OCI-LY7 (cell line): ENCODE results near the gene TSR3. TPM values are rescaled to one million over a fixed set of nuclear protein-coding genes. Genes with fewer than 3 reads are reported as not detected.

ENCODE experiments used
- BruUV-seq: library from RNA; stranded (reverse); fragments of 400-500 nt; replicated peaks from 2 replicates; lab custom pipeline; 2021; lab: Mats Ljungman, UMichigan
- CTCF ChIA-PET: fragments of 300-600 bp; sonication (Branson Sonifier 250); formaldehyde crosslinking; loops from one replicate; lab custom pipeline; 2022; ENCODE audit warnings: antibody characterized with exemption; ENCODE audit not compliant: unreplicated experiment; lab: Charles Lee
- POLR2A ChIA-PET: fragments of 300-600 bp; sonication (Branson Sonifier 250); formaldehyde crosslinking; loops from one replicate; lab custom pipeline; 2022; ENCODE audit warnings: antibody characterized with exemption; lab: Charles Lee
- DNase-seq: peaks from one replicate; pipeline ENCODE4 v3.0.0-alpha.2; 2015; ENCODE audit warnings: low spot score
- H2AFZ ChIP-seq: fragments of 200-600 bp; sonication (generic), shearing (Covaris generic); 2 replicates; pipeline ENCODE4 v1.6.1; 2014; ENCODE audit warnings: mild to moderate bottlenecking, antibody characterized with exemption, low read length, moderate library complexity
- H3K27ac ChIP-seq: fragments of 200-600 bp; sonication (generic); 2 replicates; pipeline ENCODE4 v1.5.1; 2014; ENCODE audit warnings: mixed run types, low read depth, mild to moderate bottlenecking, moderate library complexity, low read length, inconsistent platforms; ENCODE audit not compliant: poor library complexity, severe bottlenecking
- H3K36me3 ChIP-seq: fragments of 200-600 bp; sonication (generic); 2 replicates; pipeline ENCODE4 v1.6.1; 2014; ENCODE audit warnings: mild to moderate bottlenecking, antibody characterized with exemption, low read length, moderate library complexity, mixed read lengths; ENCODE audit not compliant: insufficient read depth
- H3K4me1 ChIP-seq: fragments of 200-600 bp; sonication (generic); 2 replicates; pipeline ENCODE4 v1.5.1; 2014; ENCODE audit warnings: mild to moderate bottlenecking, low read length; ENCODE audit not compliant: insufficient read depth, poor library complexity, severe bottlenecking
- H3K4me2 ChIP-seq: fragments of 200-600 bp; sonication (generic); 2 replicates; pipeline ENCODE4 v1.6.1; 2014; ENCODE audit warnings: mild to moderate bottlenecking, low read length
- H3K4me3 ChIP-seq: fragments of 200-600 bp; sonication (generic); 2 replicates; pipeline ENCODE4 v1.5.1; 2014; ENCODE audit warnings: mild to moderate bottlenecking, low read depth, low read length; ENCODE audit not compliant: poor library complexity, severe bottlenecking
- H3K79me2 ChIP-seq: fragments of 200-600 bp; sonication (generic); 2 replicates; pipeline ENCODE4 v1.6.1; 2016; ENCODE audit warnings: low read depth, mild to moderate bottlenecking, low read length, moderate library complexity, mixed read lengths; ENCODE audit not compliant: insufficient read depth
- H3K9me2 ChIP-seq: fragments of 200-600 bp; sonication (generic); 2 replicates; pipeline ENCODE4 v1.6.1; 2016; ENCODE audit warnings: mild to moderate bottlenecking, low read length, mixed read lengths; ENCODE audit not compliant: insufficient read depth
- H3K9me3 ChIP-seq: fragments of 200-600 bp; sonication (generic); 2 replicates; pipeline ENCODE4 v1.6.1; 2014; ENCODE audit warnings: mild to moderate bottlenecking, mixed run types, low read length, mixed read lengths
- H4K20me1 ChIP-seq: fragments of 200-600 bp; sonication (generic); 2 replicates; pipeline ENCODE4 v1.6.1; 2014; ENCODE audit warnings: mild to moderate bottlenecking, antibody characterized with exemption, low read length, moderate library complexity, mixed read lengths; ENCODE audit not compliant: insufficient read depth
- CTCF ChIP-seq: fragments of 200-600 bp; sonication (generic); conservative IDR thresholded peaks from 2 replicates; pipeline ENCODE4 v1.5.1; 2014; ENCODE audit warnings: mild to moderate bottlenecking, antibody characterized with exemption, low read length, moderate library complexity, mixed read lengths
- EZH2phosphoT487 ChIP-seq: fragments of 200-600 bp; sonication (generic); IDR thresholded peaks from 2 replicates; pipeline ENCODE4 v1.6.1; 2018; ENCODE audit warnings: low read depth, borderline replicate concordance, mild to moderate bottlenecking, mixed run types, antibody characterized with exemption, low read length, moderate library complexity, mixed read lengths
- intact Hi-C: fragments of 100-400 bp; cut with micrococcal nuclease; formaldehyde crosslinking; loops from one replicate; pipeline ENCODE4 v1.10.0; 2022; ENCODE audit not compliant: unreplicated experiment
- total RNA-seq, 2 experiments: library from RNA; depleted of rRNA in 1 of 2; stranded (reverse); fragments of >200 nt in 1 of 2; shearing (Covaris generic) in 1 of 2; gene quantifications; 2 replicates each; pipeline ENCODE4 v1.2.3, GENCODE V29; 2014 to 2022

The TSR3 gene
- total RNA-seq, 2 experiments from 2014 or later: 47.2 to 75.8 TPM

- Histone ChIP-seq H4K20me1 (no peaks in the 10 kb centered on the region; the same call in 1 of the 2 replicates), H3K4me2 (no peak overlapping the region), H3K4me3 (no peak overlapping the region), H3K27ac (no peak overlapping the region), H3K4me1 (no peaks in the 10 kb centered on the region), H3K9me3 (no peaks in the 10 kb centered on the region), H3K79me2 (peaks cover 11% of the 10 kb centered on the region; the same call in 1 of the 2 replicates), H2AFZ (no peak overlapping the region), H3K9me2 (no peaks in the 10 kb centered on the region), H3K36me3 (peaks cover 97% of the 10 kb centered on the region)
- POLR2A ChIA-PET: interaction anchor here (0.7 kb wide), 1 partner anchor 14 kb away, joined by 4 read pairs; no protein-coding TSS in a partner anchor
- BruUV-seq: no TSS peak
- CTCF ChIA-PET: no interaction called here
- intact Hi-C loops: no loop called here
- no peak for TF ChIP-seq CTCF
- no peak for TF ChIP-seq EZH2phosphoT487
- DNase-seq: no peak
Measured at GRCh38 chr16:1320658-1321240, 30.9 kb downstream of the TSR3 start.

DNA sequence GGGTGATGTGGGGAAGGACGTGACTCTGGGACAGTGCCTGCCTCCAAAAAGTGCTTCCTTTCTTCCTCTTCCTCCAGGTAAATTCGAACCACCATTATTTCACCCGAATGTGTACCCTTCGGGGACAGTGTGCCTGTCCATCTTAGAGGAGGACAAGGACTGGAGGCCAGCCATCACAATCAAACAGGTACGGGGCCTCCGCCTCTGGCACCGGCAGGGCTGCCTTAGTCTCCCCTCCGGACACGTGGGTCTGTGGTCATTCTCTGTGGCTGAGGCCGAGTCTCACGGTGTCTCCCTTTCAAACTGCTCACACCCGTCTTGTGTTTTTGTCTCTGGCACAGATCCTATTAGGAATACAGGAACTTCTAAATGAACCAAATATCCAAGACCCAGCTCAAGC, 31.6 kb downstream of the TSR3 start:
- Histone ChIP-seq H2AFZ (no peak overlapping the region), H3K4me1 (no peaks in the 10 kb centered on the region), H3K79me2 (peaks cover 11% of the 10 kb centered on the region; the same call in 1 of the 2 replicates), H3K9me3 (no peaks in the 10 kb centered on the region), H4K20me1 (no peaks in the 10 kb centered on the region; the same call in 1 of the 2 replicates), H3K36me3 (peaks cover 97% of the 10 kb centered on the region), H3K9me2 (no peaks in the 10 kb centered on the region), H3K4me2 (no peak overlapping the region), H3K27ac (no peak overlapping the region), H3K4me3 (no peak overlapping the region)
- POLR2A ChIA-PET: no interaction called here
- TF ChIP-seq EZH2phosphoT487: no peak
- no peak for TF ChIP-seq CTCF
- CTCF ChIA-PET: no interaction called here
- DNase-seq: no peak
- BruUV-seq: no TSS peak
- intact Hi-C loops: no loop called here

- Histone ChIP-seq H3K79me2 (peaks cover 21% of the 10 kb centered on the region), H4K20me1 (no peaks in the 10 kb centered on the region; the same call in 1 of the 2 replicates), H3K36me3 (peaks cover 98% of the 10 kb centered on the region), H3K4me2 (no peak overlapping the region), H3K4me1 (no peaks in the 10 kb centered on the region), H3K4me3 (no peak overlapping the region), H3K9me2 (no peaks in the 10 kb centered on the region), H3K9me3 (no peaks in the 10 kb centered on the region), H2AFZ (no peak overlapping the region), H3K27ac (no peak overlapping the region)
- no peak for TF ChIP-seq CTCF
- TF ChIP-seq EZH2phosphoT487: no peak
- no TSS peak for BruUV-seq
- intact Hi-C loops: no loop called here
- ChIA-PET POLR2A (no interaction called here), CTCF (no interaction called here)
- DNase-seq: no peak
Measured at GRCh38 chr16:1319041-1319440, 32.6 kb downstream of the TSR3 start.
